GM10248 (cell line): ENCODE results near the gene CEP126.
"Not testable (repeated sequence)": the region's sequence is repeated elsewhere in the genome, so short reads cannot be mapped to it uniquely, and the experiment has no call there.

Experiments used
- CTCF ChIA-PET: fragments of 300-600 bp; sonication (Branson Sonifier 250); formaldehyde crosslinking; extraction: SDS; loops from one replicate; lab custom pipeline; 2021; ENCODE audit warnings: antibody characterized with exemption; lab: Yijun Ruan, JAX
- POLR2A ChIA-PET: fragments of 350-650 bp; sonication (Branson Sonifier 250); formaldehyde crosslinking; extraction: SDS; loops from one replicate; lab custom pipeline; 2020; ENCODE audit warnings: antibody characterized with exemption; lab: Yijun Ruan, JAX
- DNase-seq: peaks from one replicate; pipeline ENCODE4 v3.0.0; 2012; ENCODE audit errors: extremely low spot score
- CTCF ChIP-seq: IDR thresholded peaks from 2 replicates; pipeline ENCODE4 v1.5.1; 2012; ENCODE audit warnings: mild to moderate bottlenecking, low read depth; ENCODE audit errors: extremely low read depth, missing control alignments, control extremely low read depth

CEP126 gene

GRCh38 chr11:101944923-101945322 lies 30.1 kb downstream of the CEP126 start:
- CTCF ChIA-PET: interaction anchor here (0.7 to 1.6 kb wide), 5 partner anchors 17 to 63 kb away, joined by 3 to 7 read pairs (median 5); no protein-coding TSS in a partner anchor
- DNase-seq: no peak
- POLR2A ChIA-PET: no interaction called here
- TF ChIP-seq CTCF: no peak

- ChIA-PET CTCF (interaction anchor here (0.7 to 1.6 kb wide), 6 partner anchors 17 to 62 kb away, joined by 3 to 7 read pairs (median 4); no protein-coding TSS in a partner anchor), POLR2A (no interaction called here)
- no peak for DNase-seq
- TF ChIP-seq CTCF: no peak
Observed at GRCh38 chr11:101945448-101945847, 30.6 kb downstream of the CEP126 start.

- TF ChIP-seq CTCF: no peak
- POLR2A ChIA-PET: no interaction called here
- CTCF ChIA-PET: no interaction called here
Observed at GRCh38 chr11:101949680-101950220, 34.9 kb downstream of the CEP126 start.

GRCh38 chr11:101955278-101955677 lies 40.5 kb downstream of the CEP126 start:
- TF ChIP-seq CTCF: no peak
- DNase-seq: no peak
- CTCF ChIA-PET: interaction anchor here (1.1 kb wide), 1 partner anchor 24 kb away, joined by 4 read pairs; no protein-coding TSS in a partner anchor
- POLR2A ChIA-PET: no interaction called here

More at GRCh38 chr11:101949680-101950220, 34.9 kb downstream of the CEP126 start:
- no peak for DNase-seq

- CTCF ChIA-PET: interaction anchor here (1.0 to 1.1 kb wide), 2 partner anchors 24 to 52 kb away, joined by 3 to 4 read pairs; no protein-coding TSS in a partner anchor
- TF ChIP-seq CTCF: no peak
- no peak for DNase-seq
- POLR2A ChIA-PET: no interaction called here
Observed at GRCh38 chr11:101955701-101956100, 40.9 kb downstream of the CEP126 start.

- no peak for TF ChIP-seq CTCF
- CTCF ChIA-PET: no interaction called here
- DNase-seq: no peak
- POLR2A ChIA-PET: no interaction called here
Observed at GRCh38 chr11:101960231-101960630, 45.4 kb downstream of the CEP126 start.

GRCh38 chr11:101964200-101964599 lies 49.4 kb downstream of the CEP126 start:
- DNase-seq, POLR2A ChIA-PET: not testable (repeated sequence)
- CTCF ChIA-PET: interaction anchor here (2.7 kb wide), 1 partner anchor 11 kb away, joined by 6 read pairs; no protein-coding TSS in a partner anchor
